Measurements from ENCODE around the gene ZNRF1.

ZNRF1 gene

DNA sequence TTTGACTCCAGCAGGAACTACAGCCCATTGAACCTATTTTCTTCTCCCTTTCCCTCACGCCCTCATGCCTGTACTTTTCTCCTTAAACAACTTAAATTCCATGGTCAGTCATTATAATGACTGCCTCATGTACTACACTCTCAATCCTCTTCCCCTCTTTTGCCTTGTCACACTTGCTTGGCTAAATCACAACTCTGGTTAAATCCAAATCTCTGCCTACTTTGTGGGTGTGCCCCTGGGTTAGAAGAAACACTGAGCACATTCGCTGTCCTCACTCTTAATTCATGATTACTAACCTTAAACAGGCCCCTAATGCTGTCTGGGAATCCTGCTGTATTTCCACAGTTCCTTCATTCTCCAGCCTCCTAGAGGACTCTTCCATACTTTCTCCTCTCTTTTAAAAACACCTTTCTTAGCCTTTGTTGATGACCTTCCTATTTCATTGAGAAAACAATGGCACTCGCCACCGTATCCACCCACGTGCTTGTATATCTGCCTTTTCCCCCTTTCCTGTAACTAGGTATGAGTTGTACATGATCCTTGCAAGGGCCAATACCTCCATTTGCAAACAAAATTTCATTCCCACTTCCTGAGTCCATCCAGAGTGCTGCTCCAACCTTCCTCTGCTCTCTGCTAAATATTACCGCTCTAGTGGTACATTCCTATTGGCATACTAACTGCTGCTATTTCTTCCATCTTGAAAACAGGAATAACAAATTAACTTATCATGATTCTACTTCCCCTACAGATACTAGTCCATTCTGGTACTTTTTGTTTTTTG lies 28.9 kb downstream of the ZNRF1 start:
- DNase-seq (ENCODE audit: low spot score) = no peak

GRCh38 chr16:75028544-75029135 lies 29.8 kb downstream of the ZNRF1 start:
- no peak for DNase-seq (ENCODE audit: low spot score)

- DNase-seq (ENCODE audit: low spot score) = peak; percentile 52
Measured at GRCh38 chr16:75029854-75030253, 31.0 kb downstream of the ZNRF1 start.

- DNase-seq (ENCODE audit: low spot score) = no peak
Measured at GRCh38 chr16:75032655-75033054, 33.8 kb downstream of the ZNRF1 start.

DNA sequence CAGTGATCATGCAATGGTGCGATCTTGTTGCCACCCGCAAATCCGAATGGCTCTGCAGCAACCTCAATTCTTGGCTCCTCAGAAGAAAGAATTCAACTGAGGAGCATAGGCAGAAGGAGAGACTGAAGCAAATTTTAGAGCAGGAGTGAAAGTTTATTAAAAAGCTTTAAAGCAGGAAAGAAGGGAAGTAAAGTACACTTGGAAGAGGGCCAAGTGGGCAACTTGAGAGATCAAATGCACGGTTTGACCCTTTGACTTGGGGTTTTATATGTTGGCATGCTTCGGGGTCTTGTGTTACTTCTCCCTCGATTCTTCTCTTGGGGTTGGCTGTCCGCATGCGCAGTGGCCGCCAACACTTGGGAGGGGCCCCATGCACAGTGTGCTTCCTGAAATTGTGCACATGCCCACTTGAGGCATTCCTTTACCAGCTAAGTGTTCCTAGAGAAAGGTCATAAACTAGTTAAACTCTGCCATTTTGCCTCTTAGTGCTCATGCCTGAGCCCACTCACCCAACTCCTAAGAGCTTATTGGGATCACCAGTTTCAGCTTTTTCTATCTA lies 36.7 kb downstream of the ZNRF1 start:
- DNase-seq (ENCODE audit: low spot score) = no peak

DNA sequence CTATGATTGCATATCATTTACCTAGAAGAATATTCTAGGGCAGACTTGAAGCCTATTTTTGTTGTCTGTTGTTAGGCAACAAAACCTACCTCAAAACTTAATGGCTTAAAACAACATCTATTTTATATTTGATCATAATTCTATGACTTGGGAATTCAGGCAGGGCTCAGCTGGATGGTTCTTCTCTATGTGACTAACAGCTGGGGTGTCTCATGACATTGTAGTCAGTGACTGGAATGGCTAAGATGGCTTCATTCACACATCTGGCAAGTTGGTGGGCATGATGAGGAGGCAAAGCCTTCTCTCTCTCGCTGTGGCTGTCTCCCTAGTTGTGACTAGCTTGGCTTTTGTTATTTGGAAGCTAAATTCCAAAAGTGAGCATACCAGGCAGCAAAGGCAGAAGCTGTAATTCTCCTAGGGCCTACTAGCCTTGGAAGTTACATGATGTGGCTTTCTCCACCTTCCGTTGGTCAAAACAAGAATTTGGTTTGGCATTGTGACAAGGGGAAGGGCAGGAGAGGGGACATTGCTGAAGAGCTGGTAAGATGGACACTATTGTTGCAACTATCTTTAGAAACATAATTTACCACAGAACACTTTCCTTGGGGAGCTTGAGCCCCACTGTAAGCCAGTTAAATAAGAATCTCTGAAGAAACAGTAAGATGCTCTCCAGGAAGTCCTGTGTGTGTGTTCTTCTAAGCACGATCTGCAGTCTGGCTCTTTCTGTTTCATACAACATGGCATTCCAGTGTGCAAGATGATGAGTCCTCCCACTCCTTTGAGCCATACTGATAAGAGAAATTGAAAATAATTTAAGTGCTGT lies 39.4 kb downstream of the ZNRF1 start:
- DNase-seq (ENCODE audit: low spot score) = no peak

GRCh38 chr16:75039941-75040340 lies 41.1 kb downstream of the ZNRF1 start:
- no peak for DNase-seq (ENCODE audit: low spot score)

GRCh38 chr16:75042426-75043174 lies 43.8 kb downstream of the ZNRF1 start:
- no peak for DNase-seq (ENCODE audit: low spot score)

DNA sequence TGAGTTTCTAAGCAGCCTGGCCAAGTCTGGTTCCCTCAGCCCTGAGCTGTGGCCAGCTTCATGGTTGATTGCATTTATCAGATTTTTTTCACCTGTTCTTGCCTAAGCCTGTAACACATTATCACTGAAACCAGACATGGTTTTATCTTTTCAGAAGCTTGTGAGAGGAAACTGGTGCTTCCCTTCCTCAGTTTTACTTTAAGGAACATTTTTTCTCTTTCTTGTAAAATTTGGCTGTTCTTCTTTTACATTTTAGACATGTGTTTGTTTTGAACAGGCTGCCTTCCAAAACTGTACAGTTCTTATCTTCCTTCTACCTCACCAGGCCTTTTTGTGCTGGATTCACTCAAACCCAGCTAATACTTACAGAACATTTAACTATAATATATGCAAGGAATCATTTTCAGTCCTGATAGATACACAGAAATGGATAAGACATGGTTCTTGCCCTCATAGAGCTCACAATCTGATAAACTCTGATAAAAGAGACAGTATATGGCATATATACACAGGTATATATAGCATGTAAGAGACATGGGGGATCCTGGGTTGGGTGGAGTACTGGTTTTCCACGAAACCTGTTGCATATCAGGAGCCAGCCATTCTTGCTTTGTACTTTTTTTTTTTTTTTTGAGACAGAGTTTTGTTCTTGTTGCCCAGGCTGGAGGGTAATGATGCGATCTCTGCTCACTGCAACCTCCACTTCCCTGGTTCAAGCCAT lies 44.5 kb downstream of the ZNRF1 start:
- no peak for DNase-seq (ENCODE audit: low spot score)

GRCh38 chr16:75044800-75045361 lies 46.1 kb downstream of the ZNRF1 start:
- DNase-seq (ENCODE audit: low spot score) = peak; percentile 21

DNA sequence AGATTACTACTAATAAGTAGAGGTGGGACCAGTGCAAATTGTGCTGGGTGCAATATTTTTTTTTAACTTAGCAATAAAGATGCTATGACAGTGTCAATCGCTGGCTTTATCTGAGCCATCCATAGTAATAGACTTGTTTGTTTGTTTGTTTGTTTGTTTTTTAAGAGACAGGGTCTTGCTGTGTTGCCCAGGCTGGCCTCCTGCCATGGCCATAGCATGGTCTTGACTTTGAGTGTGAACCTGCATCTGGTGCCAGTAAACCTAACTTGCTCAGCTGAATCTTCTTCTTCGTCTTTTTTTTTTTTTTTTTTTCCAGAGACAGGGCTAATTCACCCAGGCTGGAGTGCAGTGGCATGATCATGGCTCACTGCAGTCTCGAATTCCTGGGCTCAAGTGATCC lies 46.6 kb downstream of the ZNRF1 start:
- DNase-seq (ENCODE audit: low spot score) = no peak

DNA sequence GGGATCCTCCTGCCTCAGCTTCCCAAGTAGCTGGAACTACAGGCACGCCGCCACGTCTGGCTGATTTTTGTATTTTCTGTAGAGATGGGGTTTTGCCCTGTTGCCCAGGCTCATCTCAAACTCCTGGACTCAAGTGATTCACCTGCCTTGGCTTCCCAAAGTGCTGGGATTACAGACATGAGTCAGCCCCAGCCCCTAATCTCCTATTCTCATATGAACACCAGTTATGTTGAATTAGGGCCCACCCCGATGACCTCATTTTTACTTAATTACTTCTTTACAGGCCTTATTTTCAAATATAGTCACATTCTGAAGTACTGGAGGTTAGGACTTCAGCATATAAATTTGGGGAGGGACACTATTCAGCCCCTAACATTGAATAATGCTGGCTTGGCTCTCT lies 49.2 kb downstream of the ZNRF1 start:
- DNase-seq (ENCODE audit: low spot score) = no peak

- DNase-seq (ENCODE audit: low spot score) = no peak
Measured at GRCh38 chr16:75048530-75048929, 49.7 kb downstream of the ZNRF1 start.

GRCh38 chr16:75052481-75053202 lies 53.8 kb downstream of the ZNRF1 start:
- no peak for DNase-seq (ENCODE audit: low spot score)

GRCh38 chr16:75053791-75054555 lies 55.1 kb downstream of the ZNRF1 start:
- no peak for DNase-seq (ENCODE audit: low spot score)

DNA sequence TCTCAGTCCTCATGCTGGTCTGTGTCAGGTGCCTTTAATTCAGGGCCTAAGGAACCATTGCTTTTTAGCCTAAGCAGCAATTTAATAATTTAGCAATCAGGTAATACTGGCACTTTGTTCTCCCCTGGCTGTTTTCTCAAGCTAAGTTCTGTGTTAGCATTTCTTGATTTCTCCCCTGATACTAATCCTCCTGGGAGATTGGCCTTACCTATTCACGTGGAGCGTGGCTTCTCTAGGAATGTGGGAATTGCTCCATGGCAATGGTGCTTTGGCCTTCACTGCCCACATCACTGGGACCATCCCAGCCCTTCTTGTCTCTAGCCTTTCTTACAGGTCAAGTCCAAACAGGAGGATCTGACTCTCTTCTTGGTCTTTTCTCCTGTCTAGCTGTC lies 55.7 kb downstream of the ZNRF1 start:
- DNase-seq (ENCODE audit: low spot score) = no peak

GRCh38 chr16:75058806-75059205 lies 60.0 kb downstream of the ZNRF1 start:
- no peak for DNase-seq (ENCODE audit: low spot score)

- no peak for DNase-seq (ENCODE audit: low spot score)
Measured at GRCh38 chr16:75059411-75059810, 60.6 kb downstream of the ZNRF1 start.

DNA sequence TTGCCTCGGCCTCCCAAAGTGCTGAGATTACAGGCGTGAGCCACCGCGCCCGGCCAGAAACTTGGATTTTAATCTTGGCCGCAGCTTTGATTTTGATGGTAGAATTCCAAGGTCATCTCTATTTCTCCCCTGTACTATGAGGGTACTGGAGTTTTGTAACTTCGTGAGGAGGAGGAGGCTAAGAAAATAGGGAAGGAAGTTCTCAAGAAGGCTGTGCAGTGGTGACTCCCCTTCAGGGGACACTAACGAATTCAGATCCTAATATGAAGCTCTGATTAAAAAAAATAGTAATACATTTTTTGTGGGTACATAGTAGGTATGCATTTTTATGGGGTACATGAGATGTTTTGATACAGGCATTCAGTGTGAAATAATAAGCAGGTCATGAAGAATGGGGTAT lies 61.9 kb downstream of the ZNRF1 start:
- no peak for DNase-seq (ENCODE audit: low spot score)

DNA sequence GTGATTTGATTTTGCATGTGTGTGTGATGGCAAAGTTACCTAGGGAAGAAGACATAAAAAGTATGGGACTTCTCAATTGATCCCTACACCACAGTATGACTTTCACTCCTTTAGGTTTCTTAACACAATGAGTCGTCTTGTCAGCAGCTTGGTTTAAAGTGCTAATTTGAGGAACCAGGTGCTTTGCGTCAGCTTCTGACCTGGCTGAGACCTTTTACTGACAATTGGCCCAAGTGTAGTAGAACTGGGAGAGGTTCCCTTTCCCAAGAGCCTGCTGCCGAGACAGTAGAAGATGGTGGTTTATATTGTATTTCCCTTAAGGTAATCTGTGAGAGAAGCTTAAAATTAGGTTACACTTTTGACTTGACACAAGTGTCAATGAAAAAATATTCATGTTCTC lies 62.8 kb downstream of the ZNRF1 start:
- DNase-seq (ENCODE audit: low spot score) = no peak
